ENCODE measurements around the gene TMEM178B. TPM values are rescaled to one million over a fixed set of nuclear protein-coding genes. Genes with fewer than 3 reads are reported as not detected.

TMEM178B gene
- total RNA-seq, 1 experiment from 2014 or later: not detected

DNA sequence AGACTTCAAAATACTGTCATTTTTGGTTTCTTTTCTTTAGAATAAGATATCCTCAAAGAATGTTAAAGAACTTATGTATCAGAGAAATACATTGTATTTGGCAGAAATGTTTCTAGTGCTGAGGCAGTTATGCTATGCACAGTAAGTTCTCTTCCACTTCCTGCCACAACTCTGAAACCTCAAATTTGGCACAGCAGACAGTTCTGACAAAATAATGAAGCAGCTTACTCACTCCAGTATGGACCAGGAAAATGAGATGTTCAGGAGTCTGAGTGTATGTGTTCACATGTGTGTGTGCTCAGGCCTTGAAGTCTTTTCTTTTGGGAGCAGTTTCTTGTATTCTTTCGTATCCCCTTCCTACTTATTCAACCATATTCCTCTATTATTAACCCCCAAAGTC is 280.4 kb downstream of the TMEM178B start:
- Histone ChIP-seq H2AFZ (no peak overlapping the region), H3K79me2 (ENCODE audit: low read depth) (no peaks in the 10 kb centered on the region), H4K20me1 (ENCODE audit: insufficient read depth) (no peaks in the 10 kb centered on the region), H3K4me1 (replicated peaks; ENCODE audit: insufficient read depth) (no peaks in the 10 kb centered on the region), H3K9me2 (ENCODE audit: insufficient read depth) (no peaks in the 10 kb centered on the region), H3K4me3 (no peak overlapping the region), H3K9me3 (ENCODE audit: insufficient read depth, low read depth) (no peaks in the 10 kb centered on the region), H3F3A (ENCODE audit: insufficient read depth, low read depth) (no peaks in the 10 kb centered on the region), H3K27me3 (ENCODE audit: insufficient read depth, low read depth) (peaks cover 34% of the 10 kb centered on the region), H3K4me2 (no peak overlapping the region), H3K27ac (no peak overlapping the region), H3K36me3 (ENCODE audit: low read depth) (no peaks in the 10 kb centered on the region)
- no peak for DNase-seq
- BruUV-seq (replicated peaks): no TSS peak
- ChIA-PET CTCF (no interaction called here), POLR2A (ENCODE audit: unreplicated experiment) (no interaction called here)
- TF ChIP-seq, protein P1, sequence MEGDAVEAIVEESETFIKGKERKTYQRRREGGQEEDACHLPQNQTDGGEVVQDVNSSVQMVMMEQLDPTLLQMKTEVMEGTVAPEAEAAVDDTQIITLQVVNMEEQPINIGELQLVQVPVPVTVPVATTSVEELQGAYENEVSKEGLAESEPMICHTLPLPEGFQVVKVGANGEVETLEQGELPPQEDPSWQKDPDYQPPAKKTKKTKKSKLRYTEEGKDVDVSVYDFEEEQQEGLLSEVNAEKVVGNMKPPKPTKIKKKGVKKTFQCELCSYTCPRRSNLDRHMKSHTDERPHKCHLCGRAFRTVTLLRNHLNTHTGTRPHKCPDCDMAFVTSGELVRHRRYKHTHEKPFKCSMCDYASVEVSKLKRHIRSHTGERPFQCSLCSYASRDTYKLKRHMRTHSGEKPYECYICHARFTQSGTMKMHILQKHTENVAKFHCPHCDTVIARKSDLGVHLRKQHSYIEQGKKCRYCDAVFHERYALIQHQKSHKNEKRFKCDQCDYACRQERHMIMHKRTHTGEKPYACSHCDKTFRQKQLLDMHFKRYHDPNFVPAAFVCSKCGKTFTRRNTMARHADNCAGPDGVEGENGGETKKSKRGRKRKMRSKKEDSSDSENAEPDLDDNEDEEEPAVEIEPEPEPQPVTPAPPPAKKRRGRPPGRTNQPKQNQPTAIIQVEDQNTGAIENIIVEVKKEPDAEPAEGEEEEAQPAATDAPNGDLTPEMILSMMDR (conservative IDR thresholded peaks at IDR 0.05): no peak
- TF ChIP-seq EZH2 (IDR thresholded peaks at IDR 0.05; ENCODE audit: low read depth): no peak
- intact Hi-C loops (cut with micrococcal nuclease; ENCODE audit: unreplicated experiment): no loop called here

DNA sequence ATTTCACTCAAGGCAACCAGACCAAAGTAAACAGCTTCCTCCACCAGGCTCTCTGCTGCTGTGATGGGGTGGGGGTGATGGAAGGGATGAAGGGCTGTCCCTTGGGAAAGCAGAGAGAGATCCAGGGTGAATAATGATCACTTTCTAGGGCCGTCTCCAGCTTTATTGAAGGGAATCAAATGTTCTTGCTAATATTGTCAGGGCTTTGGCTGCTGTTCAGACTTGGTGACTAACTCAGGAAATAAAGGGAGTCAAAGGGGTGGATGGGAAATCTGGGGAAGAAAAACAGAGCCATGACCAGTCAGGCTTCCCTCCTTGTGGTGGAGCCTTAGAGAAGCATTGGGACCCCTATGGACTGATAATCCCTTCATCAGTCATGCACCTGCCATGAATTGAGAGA is 281.2 kb downstream of the TMEM178B start:
- intact Hi-C loops (cut with micrococcal nuclease; ENCODE audit: unreplicated experiment): no loop called here
- Histone ChIP-seq H3F3A (ENCODE audit: insufficient read depth, low read depth) (no peaks in the 10 kb centered on the region), H4K20me1 (ENCODE audit: insufficient read depth) (no peaks in the 10 kb centered on the region), H3K27ac (no peak overlapping the region), H3K79me2 (ENCODE audit: low read depth) (no peaks in the 10 kb centered on the region), H3K9me3 (ENCODE audit: insufficient read depth, low read depth) (no peaks in the 10 kb centered on the region), H3K36me3 (ENCODE audit: low read depth) (no peaks in the 10 kb centered on the region), H3K27me3 (ENCODE audit: insufficient read depth, low read depth) (peaks cover 27% of the 10 kb centered on the region), H3K4me1 (replicated peaks; ENCODE audit: insufficient read depth) (no peaks in the 10 kb centered on the region), H3K4me3 (no peak overlapping the region), H3K4me2 (no peak overlapping the region), H3K9me2 (ENCODE audit: insufficient read depth) (no peaks in the 10 kb centered on the region), H2AFZ (no peak overlapping the region)
- no peak for DNase-seq
- no peak for TF ChIP-seq EZH2 (IDR thresholded peaks at IDR 0.05; ENCODE audit: low read depth)
- TF ChIP-seq, protein P1 (conservative IDR thresholded peaks at IDR 0.05): no peak
- no TSS peak for BruUV-seq (replicated peaks)
- CTCF ChIA-PET: no interaction called here
- POLR2A ChIA-PET (ENCODE audit: unreplicated experiment): no interaction called here

DNA sequence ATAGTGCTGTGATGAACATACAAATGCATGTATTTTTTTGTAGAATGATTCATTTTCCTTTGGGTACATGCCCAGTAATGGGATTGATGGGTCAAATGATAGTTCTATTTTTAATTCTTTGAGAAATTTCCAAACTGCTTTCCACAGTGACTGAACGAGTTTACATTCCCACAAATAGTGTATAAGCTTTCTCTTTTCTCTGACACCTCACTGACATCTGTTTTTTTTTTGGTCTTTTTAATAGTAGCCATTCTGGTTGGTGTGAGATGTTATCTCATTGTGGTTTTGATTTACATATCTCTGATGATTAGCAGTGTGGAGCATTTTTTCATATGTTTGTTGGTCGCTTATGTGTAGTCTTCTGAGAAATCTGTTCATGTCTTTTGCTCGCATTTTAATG is 282.3 kb downstream of the TMEM178B start:
- BruUV-seq (replicated peaks): no TSS peak
- H2AFZ ChIP-seq: no peak overlapping the region
- H3K9me3 ChIP-seq (ENCODE audit: insufficient read depth, low read depth): no peaks in the 10 kb centered on the region
- no peaks in the 10 kb centered on the region for H3K9me2 ChIP-seq (ENCODE audit: insufficient read depth)
- no peak overlapping the region for H3K4me2 ChIP-seq
- no peak overlapping the region for H3K27ac ChIP-seq
- no peak overlapping the region for H3K4me3 ChIP-seq
- CTCF ChIA-PET: interaction anchor here (0.6 kb wide), 1 partner anchor 329 kb away, joined by 5 read pairs; no protein-coding TSS in a partner anchor
- intact Hi-C loops (cut with micrococcal nuclease; ENCODE audit: unreplicated experiment): no loop called here
- no peaks in the 10 kb centered on the region for H3F3A ChIP-seq (ENCODE audit: insufficient read depth, low read depth)
- peaks cover 20% of the 10 kb centered on the region for H3K27me3 ChIP-seq (ENCODE audit: insufficient read depth, low read depth)
- DNase-seq: no peak
- no peak for TF ChIP-seq EZH2 (IDR thresholded peaks at IDR 0.05; ENCODE audit: low read depth)
- TF ChIP-seq, protein P1 (conservative IDR thresholded peaks at IDR 0.05): no peak
- H3K79me2 ChIP-seq (ENCODE audit: low read depth): no peaks in the 10 kb centered on the region
- no peaks in the 10 kb centered on the region for H4K20me1 ChIP-seq (ENCODE audit: insufficient read depth)
- POLR2A ChIA-PET (ENCODE audit: unreplicated experiment): no interaction called here
- no peaks in the 10 kb centered on the region for H3K4me1 ChIP-seq (replicated peaks; ENCODE audit: insufficient read depth)
- H3K36me3 ChIP-seq (ENCODE audit: low read depth): no peaks in the 10 kb centered on the region

Measured in PC-9 (cell line).